Fibroblast of the conjunctiva (primary cell): ENCODE results near the gene TMEM101.
"Not testable (repeated sequence)": the region's sequence is repeated elsewhere in the genome, so short reads cannot be mapped to it uniquely, and the experiment has no call there.

Experiments used
- DNase-seq: peaks from one replicate; pipeline ENCODE4 v3.0.0-alpha.2; 2010; ENCODE audit warnings: low read depth

Gene TMEM101

DNA sequence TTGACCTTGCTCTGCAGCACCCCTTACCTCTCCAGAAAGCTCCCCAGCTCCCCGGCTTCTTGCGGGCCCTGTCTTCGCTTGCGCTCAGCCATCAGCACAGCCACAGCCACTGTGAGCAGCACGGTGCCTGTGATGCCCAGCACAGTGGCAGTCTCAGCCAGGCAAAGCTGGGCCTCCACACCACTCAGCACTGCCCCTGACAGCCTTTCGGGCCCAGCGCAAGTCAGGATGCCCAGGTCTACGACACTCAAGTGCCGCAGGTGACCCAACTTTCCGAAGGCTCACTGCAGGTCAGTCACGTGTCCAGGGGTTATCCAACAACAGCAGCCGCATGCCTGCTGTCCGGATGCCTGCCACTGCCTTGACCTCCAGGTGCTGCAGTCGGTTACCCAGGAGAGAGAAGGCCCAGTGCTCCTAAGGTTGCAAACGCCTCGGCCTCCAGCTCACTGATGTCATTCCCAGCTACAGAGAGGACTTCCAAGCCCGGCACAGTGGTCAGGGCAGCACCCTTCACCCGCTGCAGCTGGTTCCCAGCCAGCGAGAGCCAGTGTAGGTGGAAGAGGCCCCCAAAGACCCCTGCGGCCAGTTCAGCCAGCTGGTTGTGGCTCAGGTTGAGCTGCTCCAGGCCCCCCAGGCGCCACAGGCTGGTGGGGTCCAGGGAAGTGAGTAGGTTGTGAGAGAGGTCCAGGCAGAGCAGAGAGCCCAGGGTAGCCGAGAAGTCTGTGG is 8.9 kb upstream of the TMEM101 start:
- no peak for DNase-seq

DNA sequence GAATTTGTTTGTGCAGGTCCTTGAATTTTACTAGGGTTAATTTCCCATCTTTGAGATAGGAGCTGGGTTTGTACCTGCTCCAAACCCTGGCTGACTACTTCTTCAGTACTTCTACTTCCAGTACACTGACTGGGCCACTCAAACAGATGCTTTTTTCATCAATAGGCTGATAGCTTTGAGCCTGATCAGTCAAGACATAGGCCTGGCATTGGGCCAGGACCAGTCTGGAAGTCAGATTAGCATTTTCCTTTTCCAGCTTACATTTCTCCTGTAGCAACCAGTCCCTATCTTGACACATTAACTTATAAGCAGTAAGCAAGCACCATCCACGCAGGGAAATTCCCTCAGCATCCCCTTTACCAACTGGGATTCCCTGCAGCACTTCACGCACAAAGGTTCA is 7.5 kb upstream of the TMEM101 start:
- DNase-seq = no peak

DNA sequence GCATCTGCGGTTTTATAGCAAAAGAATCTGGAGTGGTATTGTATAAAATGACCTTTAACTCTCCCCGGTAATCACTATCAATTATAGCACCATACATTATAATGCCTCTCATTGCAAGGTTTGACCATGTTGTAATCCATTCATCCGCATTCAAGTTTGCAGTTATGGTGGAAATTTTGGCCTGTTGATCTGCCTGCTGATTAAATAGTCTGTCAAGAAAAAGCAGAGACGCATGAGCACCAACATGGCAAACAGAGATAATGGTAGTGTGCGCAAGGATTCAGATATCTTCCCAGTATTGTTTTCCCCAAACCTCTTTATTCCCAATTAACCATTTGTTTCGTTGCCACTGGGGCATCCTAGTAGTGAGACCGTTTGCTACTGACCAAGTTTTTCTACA is 6.5 kb upstream of the TMEM101 start:
- not testable (repeated sequence) for DNase-seq

DNA sequence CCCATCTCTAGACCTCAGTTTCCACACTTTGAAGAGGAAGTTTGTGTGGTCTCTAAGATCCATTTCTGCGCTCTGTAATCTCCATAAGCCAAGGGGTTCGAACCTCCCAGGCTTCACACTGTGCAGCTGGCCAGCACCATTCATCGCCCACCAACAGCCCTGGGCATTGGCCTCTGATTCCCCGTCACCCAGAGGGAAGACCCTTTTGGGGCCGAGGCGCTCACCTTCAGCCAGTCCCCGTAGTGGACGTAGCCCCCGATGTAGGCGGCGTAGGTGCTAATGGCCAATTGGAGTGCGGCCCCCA is 678 bp downstream of the TMEM101 start:
- DNase-seq = no peak

DNA sequence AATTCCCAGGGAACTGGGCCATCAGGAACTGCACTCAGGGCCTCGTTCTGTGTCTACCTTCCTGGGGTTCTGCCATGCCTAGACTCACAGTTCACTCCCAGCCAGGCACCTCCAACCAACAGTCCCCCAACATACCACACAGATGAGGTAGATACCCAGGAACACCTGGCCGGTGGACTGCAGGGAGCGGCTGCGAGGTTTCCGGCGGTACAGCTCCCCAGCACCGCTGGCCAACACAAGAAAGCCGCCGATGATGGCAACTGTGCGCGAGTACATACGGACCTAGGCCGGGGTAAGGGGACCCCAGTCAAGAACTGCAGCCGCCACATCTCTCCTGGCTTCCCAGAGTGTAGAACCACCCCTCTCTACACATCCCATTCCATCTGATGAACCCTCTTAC is 1.9 kb downstream of the TMEM101 start:
- DNase-seq = no peak

DNA sequence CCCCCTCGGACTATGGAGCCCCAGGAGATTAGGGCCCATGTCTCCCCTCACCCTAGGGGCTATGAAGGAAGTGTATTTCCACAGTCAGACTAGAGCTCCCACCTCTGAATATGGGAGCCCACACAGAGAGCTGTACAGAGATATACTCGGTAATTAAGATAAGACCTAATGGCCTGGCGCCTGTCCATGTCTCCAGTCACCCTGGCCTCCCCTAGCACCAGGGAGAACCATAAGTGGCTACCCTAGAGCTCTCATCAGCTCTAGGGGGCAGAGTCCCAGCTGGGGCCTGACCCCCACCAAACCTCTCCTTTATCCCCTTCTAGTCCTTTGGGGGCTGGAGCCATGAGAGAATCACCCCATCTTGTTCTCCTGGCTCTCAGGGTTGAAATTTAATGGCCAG is 2.4 kb downstream of the TMEM101 start:
- DNase-seq = no peak

DNA sequence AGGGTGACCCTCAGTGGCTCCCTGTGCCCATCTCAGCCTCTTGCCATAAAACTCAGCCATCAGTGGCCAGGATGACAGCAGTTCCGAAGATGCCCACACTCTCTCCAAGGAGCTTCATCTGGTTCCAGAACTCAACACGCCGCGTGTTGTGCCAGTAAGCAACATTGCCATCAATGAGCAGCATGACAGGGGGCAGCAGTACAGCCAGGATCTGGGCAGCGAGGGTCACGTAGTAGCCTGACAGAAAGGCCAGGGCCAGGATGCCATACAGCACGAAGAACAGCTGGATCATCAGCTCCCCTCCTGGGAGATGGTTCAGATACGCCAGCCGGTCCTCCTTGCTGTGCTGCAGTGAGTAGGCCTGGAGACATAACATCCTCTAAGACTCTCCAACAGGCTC is 2.9 kb downstream of the TMEM101 start:
- no peak for DNase-seq

DNA sequence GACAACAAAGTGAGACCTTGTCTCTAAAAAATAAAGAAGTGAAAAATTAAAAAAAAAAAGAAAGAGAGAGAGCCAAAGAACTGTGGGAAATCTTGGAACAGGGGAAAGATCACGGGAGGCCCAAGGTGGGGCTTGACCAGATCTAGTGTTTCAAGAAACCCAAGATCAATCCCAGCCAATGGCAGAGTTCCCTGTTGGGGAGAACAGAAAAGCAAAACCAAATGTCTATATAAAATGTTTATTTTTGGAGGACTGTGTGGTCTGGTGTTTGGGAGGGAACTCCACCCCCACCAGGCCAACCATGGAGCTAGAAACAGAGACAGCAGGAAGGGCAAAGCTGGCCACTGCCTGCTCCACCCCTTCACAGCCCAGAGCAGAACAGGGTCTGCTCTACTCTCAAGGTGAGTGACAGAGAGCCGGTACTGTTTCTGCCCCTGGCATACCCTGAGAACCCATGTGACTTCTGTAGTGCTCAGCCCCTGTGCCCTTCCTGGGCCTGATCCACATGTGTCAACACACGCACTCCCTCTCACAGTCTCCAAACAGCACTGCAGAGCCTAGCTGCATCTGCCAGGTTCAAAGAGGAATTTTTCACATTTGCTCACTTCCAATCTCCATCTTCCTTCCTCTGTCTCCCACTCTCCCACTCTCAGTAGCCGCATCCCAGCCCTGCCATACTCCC is 3.7 kb downstream of the TMEM101 start:
- DNase-seq = peak; percentile 83

DNA sequence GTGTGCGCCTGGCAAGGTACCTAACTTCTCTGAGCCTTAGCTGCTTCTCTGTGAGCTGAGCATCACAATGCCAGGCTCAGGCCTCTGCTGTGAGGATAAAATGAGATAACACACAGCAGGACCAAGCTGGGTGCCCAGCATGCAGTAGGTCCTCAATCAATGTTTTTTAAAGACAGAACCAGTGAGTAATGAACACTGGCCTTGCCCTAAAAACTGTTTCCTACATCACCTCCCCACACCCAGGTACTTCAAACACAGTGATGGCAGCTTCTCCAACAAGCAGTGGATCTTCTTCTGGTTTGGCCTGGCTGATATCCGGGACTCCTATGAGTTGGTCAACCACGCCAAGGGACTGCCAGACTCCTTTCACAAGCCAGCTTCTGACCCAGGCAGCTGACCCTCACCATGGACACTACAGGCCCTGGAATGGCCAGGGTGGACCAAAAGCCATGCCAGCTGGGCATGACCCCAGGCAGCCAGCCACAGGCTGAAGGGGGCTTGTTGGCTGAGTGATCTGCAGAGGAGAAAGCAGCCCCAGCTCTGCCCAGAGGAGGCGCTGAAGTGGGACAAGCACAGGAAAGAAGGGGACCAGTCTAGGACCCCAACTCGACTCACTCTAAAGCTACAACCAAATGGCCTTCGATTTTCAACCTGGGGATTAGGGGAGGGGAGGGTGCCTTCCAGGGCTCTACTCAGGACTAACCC is 6.4 kb downstream of the TMEM101 start:
- DNase-seq = no peak

DNA sequence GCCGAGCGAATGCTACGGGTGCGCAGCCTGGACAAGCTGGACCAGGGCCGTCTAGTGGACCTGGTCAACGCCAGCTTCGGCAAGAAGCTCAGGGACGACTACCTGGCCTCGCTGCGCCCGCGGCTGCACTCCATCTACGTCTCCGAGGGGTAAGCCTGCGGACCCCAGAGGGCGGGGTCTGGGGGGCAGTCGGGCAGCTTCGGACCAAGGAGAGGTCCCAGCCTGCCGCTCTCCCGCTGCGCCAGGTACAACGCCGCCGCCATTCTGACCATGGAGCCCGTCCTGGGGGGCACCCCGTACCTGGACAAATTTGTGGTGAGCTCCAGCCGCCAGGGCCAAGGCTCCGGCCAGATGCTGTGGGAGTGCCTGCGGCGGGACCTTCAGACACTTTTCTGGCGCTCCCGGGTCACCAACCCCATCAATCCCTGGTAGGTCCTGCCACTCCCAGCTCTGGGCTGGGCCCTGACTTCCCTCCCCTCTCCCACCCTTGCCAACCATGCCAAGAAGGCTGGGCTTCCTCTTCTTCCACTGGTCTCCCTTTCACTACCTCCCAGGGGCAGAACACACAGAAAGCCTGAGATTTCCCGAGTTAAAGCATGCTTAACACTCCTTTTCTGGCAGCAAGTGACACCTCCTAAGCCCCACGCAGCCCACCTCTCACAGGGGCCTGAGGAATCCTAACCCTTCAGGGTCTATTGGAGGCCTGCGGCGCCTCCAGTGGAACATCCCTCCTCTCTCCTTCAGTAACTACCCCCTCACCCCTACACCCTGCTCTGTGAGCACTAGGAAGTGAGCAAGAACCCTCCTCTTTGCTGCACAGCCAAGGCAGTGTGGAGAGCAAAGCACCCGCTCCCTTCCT is 7.2 kb downstream of the TMEM101 start:
- no peak for DNase-seq

DNA sequence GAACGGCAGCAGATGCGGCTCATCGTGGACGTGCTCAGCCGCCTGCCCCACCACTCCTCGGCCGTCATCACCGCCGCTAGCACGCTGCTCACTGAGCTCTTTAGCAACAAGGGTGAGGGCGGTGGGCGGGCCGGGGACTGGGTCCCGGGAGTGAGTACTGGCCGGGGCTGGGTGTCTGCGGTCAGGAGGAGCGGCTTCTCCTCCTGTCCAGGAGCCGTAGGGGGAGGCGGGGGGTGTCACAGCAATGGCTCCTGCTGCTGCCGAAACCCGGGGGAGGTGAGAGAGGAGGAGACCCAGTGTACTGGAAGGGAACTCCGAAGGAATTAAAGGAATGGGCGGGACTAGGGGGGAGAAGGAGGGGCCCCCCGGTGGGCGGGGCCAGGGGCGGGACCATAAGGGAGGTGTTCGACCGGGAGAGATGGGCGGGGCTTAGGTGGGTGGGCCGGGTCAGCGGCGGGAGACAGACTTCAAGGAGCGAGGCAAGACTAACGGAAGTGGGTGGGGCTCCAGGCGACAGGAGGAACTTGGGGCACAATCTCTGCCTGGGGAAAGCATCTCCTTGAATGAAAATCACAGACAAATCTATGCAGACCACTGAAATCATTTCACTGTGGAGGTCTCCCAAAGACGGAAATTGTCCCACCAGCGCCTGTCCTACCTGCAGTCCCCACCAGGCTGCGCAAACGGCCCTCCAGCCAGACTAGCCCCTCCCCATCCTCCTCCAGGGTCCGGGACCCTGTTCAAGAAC is 8.0 kb downstream of the TMEM101 start:
- DNase-seq = peak; percentile 94

DNA sequence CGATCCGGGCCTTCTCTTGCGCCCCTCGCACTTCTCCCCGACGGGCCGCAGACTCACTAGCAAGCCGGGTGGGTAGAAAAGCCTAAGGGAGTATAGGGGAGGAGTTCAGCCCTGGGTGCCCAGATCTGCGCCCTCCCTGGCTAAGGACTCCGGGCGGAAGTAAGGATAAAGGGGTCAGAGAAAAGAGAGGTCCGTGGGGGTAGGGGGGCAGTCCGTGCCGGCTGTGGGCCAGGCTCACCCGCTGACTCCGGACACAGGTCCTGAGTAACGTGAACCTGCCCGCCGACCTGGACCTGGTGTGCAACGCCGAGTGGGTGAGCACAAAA is 8.5 kb downstream of the TMEM101 start:
- no peak for DNase-seq

DNA sequence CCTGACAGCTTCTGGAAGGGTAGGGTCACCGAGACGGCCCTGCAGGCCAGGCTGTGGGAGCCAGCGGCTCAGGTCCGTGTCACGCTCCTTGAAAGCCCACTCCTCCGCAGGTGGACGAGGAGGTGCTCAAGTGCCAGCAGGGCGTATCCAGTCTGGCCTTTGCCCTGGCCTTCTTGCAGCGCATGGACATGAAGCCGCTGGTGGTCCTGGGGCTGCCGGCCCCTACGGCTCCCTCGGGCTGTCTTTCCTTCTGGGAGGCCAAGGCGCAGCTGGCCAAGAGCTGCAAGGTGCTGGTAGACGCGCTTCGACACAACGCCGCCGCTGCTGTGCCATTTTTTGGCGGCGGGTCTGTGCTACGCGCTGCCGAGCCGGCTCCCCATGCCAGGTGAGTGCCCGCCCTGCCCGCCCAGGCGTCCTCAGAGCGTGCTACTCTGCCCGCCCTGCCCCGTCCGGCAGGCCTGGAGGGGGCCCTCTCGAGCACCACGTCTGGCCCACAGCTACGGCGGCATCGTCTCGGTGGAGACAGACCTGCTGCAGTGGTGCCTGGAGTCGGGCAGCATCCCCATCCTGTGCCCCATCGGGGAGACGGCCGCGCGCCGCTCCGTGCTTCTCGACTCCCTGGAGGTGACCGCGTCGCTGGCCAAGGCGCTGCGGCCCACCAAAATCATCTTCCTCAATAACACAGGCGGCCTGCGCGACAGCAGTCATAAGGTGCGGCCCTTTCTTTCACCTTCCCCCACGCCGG is 9.1 kb downstream of the TMEM101 start:
- no peak for DNase-seq

DNA sequence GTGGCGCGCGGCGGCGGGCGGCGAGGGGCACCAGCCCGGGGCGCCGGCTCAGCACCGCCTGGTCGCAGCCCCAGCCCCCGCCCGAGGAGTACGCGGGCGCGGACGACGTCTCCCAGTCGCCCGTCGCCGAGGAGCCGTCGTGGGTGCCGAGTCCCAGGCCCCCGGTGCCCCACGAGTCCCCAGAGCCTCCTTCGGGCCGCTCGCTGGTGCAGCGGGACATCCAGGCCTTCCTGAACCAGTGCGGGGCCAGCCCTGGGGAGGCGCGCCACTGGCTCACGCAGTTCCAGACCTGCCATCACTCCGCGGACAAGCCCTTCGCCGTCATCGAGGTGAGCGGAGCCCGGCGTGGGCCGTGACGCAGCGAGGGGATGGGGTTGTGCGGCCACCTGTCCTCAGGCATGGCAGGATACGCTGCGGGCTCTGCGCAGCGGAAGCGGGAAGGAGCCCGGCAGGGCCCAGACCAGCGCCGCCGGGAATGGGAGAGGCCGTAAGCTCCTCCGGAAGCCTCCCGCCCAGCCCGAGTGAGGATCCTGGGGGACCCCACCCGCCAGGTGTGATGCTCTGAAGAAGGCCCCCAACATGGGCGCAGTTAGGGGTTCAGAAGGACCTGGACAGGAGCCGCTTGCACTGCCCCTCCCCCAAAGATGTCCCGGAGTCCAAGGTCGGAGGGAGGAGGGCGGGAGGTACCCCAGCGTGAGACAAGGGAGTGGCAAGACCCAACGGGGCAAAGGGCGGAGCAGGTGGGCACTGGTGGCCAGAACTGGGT is 9.8 kb downstream of the TMEM101 start:
- DNase-seq = no peak

DNA sequence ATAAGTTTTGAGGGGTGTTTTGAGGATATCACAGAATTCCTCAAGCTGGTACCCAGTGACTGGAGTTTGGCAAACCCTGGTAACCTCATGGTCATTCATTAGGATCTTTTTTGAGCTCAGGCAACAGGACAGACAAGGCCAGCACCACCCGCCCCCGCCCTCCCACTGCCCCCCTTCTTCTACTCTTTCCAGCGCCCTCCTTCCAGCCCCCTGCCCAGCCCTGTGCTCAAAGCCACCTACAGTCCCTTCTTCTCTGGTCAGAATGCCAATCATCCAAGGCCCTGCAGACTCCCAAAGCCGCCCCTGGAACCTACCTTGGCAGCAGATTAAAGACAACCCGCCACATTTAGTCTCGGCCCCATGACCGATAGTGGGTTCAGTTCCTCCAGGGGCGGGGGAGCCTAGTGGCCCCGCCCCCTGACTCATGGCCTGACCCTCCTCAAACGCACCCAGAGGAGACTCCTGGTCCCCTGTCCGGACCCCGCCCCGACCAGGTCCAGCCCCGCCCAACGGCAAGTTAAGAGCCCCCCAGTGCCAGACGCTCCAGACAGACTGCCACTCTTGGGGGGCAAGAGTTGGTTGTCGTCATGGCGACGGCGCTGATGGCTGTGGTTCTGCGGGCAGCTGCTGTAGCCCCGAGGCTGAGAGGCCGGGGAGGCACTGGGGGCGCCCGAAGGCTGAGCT is 10.5 kb downstream of the TMEM101 start, which contains the start of gene NAGS:
Gene NAGS (plus strand): TSS at position 546 of the 684 bp plus-strand sequence. CDS start 42 bp downstream, at position 588.
- no peak for DNase-seq

DNA sequence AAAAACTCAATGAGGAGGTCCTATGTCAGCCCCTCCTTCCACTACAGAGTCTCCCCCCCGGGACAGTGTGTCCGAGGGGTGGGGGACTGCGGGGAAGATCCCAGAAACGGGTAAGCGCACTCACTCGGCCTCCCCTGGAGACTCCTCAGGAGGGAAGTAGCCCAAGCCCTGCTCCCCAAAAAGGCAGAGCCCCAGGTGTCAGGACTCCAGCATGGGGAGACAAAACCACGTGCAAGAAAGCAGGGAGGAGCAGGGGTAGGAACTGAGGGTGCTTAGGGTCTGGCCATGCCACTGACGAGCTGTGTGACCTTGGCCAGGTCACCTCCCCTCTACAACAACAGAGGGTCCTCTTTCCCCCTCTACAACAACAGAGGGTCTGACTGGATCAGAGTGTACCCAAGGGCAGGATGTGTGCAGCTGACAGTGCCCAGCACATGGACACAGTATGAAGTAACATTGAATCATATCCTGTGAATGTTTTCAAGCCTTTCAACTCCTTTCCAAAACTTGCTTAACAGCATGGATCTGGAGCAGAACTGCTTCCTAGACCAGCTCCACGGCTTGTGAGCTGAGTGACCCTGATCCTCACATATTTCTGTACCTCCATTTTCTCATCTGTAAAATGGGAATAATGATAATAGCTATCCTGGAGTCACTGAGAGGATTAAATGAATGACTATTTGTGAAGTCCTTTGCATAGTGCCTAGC is 12.5 kb downstream of the TMEM101 start:
- DNase-seq = peak; percentile 57

DNA sequence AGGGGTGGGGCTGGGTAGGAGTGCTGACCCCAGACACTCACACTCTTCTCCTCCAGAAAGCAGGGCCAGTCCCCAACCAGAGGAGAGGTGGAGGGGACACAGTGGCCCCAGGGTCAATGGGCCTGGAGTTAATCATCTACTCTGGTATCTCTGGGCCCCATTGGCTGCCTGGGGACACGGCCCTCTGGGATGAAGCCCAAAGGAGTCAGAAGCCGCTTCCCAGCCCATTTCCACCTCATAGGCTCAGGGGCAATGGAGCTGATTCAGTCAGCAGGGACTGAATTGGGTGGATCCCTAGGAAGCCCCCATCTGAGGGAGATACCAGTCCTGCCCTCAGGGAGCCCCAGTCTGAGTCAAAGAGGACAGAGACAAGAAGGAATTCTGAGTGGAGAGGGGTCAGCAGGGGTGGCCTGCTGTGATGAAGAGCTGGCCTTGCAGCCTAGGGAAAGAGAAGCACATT is 13.3 kb downstream of the TMEM101 start:
- DNase-seq = no peak

DNA sequence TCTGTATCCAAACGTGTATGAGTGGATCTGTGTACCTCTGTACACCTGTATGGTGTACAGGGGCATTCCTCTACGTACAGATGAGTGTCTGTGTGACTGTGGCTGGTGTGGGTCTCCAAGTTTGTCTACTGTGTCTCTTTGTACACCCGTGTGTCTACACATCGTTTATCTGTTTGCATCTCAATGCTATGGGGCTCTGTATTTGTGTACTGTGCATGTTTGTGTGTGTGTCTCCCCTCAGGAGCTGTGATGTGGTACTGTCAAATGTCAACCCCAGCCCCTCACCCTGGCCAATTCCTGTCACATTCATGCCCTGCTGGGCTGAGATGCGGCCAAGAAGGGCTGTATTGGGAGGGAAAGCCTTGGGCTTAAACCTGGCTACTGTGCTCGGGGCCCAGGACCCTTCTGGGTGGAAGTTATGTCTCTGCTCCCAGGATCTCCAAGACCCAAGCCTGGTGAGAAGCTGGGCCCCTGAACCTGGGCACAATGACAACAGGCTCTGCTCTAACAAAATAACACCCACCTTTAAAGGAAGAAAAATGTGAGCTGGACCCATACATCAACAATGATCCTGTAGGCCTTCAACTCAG is 13.8 kb downstream of the TMEM101 start:
- no peak for DNase-seq
